Glutamatergic neuron (in vitro differentiated cells): ENCODE measurements around the gene B4GALT4. TPM values are rescaled to one million over a fixed set of nuclear protein-coding genes. Genes with fewer than 3 reads are reported as not detected.

Source experiments
- DNase-seq: peaks from one replicate; pipeline ENCODE4 v3.0.0; 2022
- H3K27ac Mint-ChIP-seq: one replicate; pipeline ENCODE4 v1.8.0; 2020; ENCODE audit warnings: mild to moderate bottlenecking, mixed read lengths, inconsistent platforms; ENCODE audit not compliant: unreplicated experiment
- H3K27me3 Mint-ChIP-seq: one replicate; pipeline ENCODE4 v1.8.0; 2020; ENCODE audit warnings: mild to moderate bottlenecking, moderate library complexity, mixed read lengths, inconsistent platforms; ENCODE audit not compliant: unreplicated experiment
- H3K36me3 Mint-ChIP-seq: one replicate; pipeline ENCODE4 v1.8.0; 2020; ENCODE audit warnings: mild to moderate bottlenecking, mixed read lengths, inconsistent platforms; ENCODE audit not compliant: unreplicated experiment
- H3K4me1 Mint-ChIP-seq: one replicate; pipeline ENCODE4 v1.8.0; 2020; ENCODE audit warnings: mild to moderate bottlenecking, low read depth, mixed read lengths, inconsistent platforms; ENCODE audit not compliant: unreplicated experiment
- H3K4me3 Mint-ChIP-seq: one replicate; pipeline ENCODE4 v1.8.0; 2020; ENCODE audit warnings: mild to moderate bottlenecking, mixed read lengths, inconsistent platforms; ENCODE audit not compliant: unreplicated experiment
- H3K9me3 Mint-ChIP-seq: one replicate; pipeline ENCODE4 v1.8.0; 2020; ENCODE audit warnings: mild to moderate bottlenecking, moderate library complexity, mixed read lengths, inconsistent platforms; ENCODE audit not compliant: unreplicated experiment
- CTCF ChIP-seq: fragments of 200-600 bp; sonication (generic); IDR thresholded peaks from one replicate; pipeline ENCODE4 v1.5.0; 2021; ENCODE audit not compliant: partially characterized antibody, unreplicated experiment
- total RNA-seq: library from RNA; stranded (reverse); fragmentation: NEBNext Ultra II Directional; extraction: Animal tissue kit (Norgen Biotek cat#: 25700); gene quantifications from one replicate; pipeline ENCODE4 v1.2.1, GENCODE V29; 2021; ENCODE audit not compliant: unreplicated experiment

The B4GALT4 gene
- total RNA-seq, 1 donor from 2014 or later: 24.3 TPM

- TF ChIP-seq CTCF: no peak
- Mint-ChIP-seq H3K36me3 (peaks cover 4% of the 10 kb centered on the region), H3K27ac (peak overlapping the region; percentile 24), H3K9me3 (peaks cover 3% of the 10 kb centered on the region), H3K4me3 (peak overlapping the region; percentile 89), H3K27me3 (no peaks in the 10 kb centered on the region), H3K4me1 (peaks cover 11% of the 10 kb centered on the region)
- DNase-seq: no peak
Observed at GRCh38 chr3:119240101-119240590, 532 bp downstream of the B4GALT4 start.

- peak overlapping the region; percentile 89 for H3K4me3 Mint-ChIP-seq
- no peak for TF ChIP-seq CTCF
- peaks cover 4% of the 10 kb centered on the region for H3K36me3 Mint-ChIP-seq
- peaks cover 11% of the 10 kb centered on the region for H3K4me1 Mint-ChIP-seq
- no peak overlapping the region for H3K27ac Mint-ChIP-seq
- peaks cover 2% of the 10 kb centered on the region for H3K9me3 Mint-ChIP-seq
- no peaks in the 10 kb centered on the region for H3K27me3 Mint-ChIP-seq
- no peak for DNase-seq
Observed at GRCh38 chr3:119239206-119239820, 1.4 kb downstream of the B4GALT4 start.

GRCh38 chr3:119238363-119238762, 2.3 kb downstream of the B4GALT4 start:
- H3K4me1 Mint-ChIP-seq: peaks cover 9% of the 10 kb centered on the region
- no peak for DNase-seq
- peaks cover 4% of the 10 kb centered on the region for H3K36me3 Mint-ChIP-seq
- H3K4me3 Mint-ChIP-seq: no peak overlapping the region
- no peak for TF ChIP-seq CTCF
- no peaks in the 10 kb centered on the region for H3K27me3 Mint-ChIP-seq
- H3K27ac Mint-ChIP-seq: no peak overlapping the region
- peaks cover 2% of the 10 kb centered on the region for H3K9me3 Mint-ChIP-seq

- DNase-seq: no peak
- Mint-ChIP-seq H3K4me3 (no peak overlapping the region), H3K4me1 (peaks cover 9% of the 10 kb centered on the region), H3K27me3 (no peaks in the 10 kb centered on the region), H3K36me3 (peaks cover 4% of the 10 kb centered on the region), H3K27ac (no peak overlapping the region), H3K9me3 (peaks cover 2% of the 10 kb centered on the region)
- no peak for TF ChIP-seq CTCF
Observed at GRCh38 chr3:119237299-119237698, 3.4 kb downstream of the B4GALT4 start.

- no peak for DNase-seq
- no peak for TF ChIP-seq CTCF
- Mint-ChIP-seq H3K27ac (no peak overlapping the region), H3K9me3 (peaks cover 2% of the 10 kb centered on the region), H3K4me1 (peaks cover 9% of the 10 kb centered on the region), H3K36me3 (peaks cover 4% of the 10 kb centered on the region), H3K4me3 (no peak overlapping the region), H3K27me3 (no peaks in the 10 kb centered on the region)
Observed at GRCh38 chr3:119236756-119237155, 3.9 kb downstream of the B4GALT4 start.
